Measurements from ENCODE around the gene GHRHR.

DNA sequence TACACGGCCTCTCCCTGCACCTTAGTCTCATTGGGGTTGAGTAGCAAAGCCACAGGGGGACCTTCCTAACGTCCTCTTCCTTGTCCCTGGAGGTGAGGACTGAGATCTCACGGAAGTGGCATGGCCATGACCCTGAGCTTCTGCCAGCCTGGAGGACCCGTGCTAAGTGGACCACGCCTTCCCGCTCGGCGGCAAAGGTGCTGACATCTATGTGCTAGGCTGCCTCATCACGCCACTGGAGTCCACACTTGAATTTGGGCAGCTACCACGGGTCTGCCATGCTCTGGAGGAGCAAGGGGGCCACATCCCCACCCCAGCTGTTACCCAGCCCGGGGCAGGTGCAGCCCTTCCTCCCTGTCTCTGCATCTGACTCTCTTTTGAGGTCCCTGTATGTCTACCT is 15.3 kb downstream of the GHRHR start:
- no peak for TF ChIP-seq POLR2A (IDR thresholded peaks at IDR 0.05)
- TF ChIP-seq POLR2AphosphoS5 (IDR thresholded peaks at IDR 0.05): no peak
- no peak for TF ChIP-seq CTCF (IDR thresholded peaks at IDR 0.05)
- no peak for TF ChIP-seq EP300 (IDR thresholded peaks at IDR 0.05)
